GM12891 (cell line): ENCODE data around the gene PRKN.

Source experiments
- PAX5 ChIP-seq: IDR thresholded peaks from 2 replicates; pipeline ENCODE4 v1.6.1; 2011; ENCODE audit warnings: low read length, moderate library complexity, mild to moderate bottlenecking; ENCODE audit not compliant: insufficient read depth, severe bottlenecking
- POLR2A ChIP-seq: IDR thresholded peaks from 2 replicates; pipeline ENCODE4 v1.6.1; 2011; ENCODE audit warnings: low read depth, low read length, control low read depth
- POLR2AphosphoS5 ChIP-seq: IDR thresholded peaks from 2 replicates; pipeline ENCODE4 v1.6.1; 2011; ENCODE audit warnings: low read depth, low read length, control low read depth
- POU2F2 ChIP-seq: IDR thresholded peaks from 2 replicates; pipeline ENCODE4 v1.6.1; 2011; ENCODE audit warnings: low read depth, mild to moderate bottlenecking, control low read depth, low read length, moderate library complexity
- SPI1 ChIP-seq: IDR thresholded peaks from 2 replicates; pipeline ENCODE4 v1.6.1; 2011; ENCODE audit warnings: low read depth, low read length, control low read depth
- TAF1 ChIP-seq: IDR thresholded peaks from 2 replicates; pipeline ENCODE4 v1.6.1; 2011; ENCODE audit warnings: low read depth, low read length, control low read depth

GRCh38 chr6:161487694-161488093 lies 1239.9 kb downstream of the PRKN start:
- TF ChIP-seq POLR2AphosphoS5 (no peak), POLR2A (no peak), POU2F2 (no peak), TAF1 (no peak), SPI1 (no peak), PAX5 (no peak)
